ENCODE measurements around the gene PVRIG. TPM values are rescaled to one million over a fixed set of nuclear protein-coding genes. Genes with fewer than 3 reads are reported as not detected.
A peak's percentile ranks its signal among the peaks of the same experiment; 100 is the strongest.
"Not testable (repeated sequence)": the region's sequence is repeated elsewhere in the genome, so short reads cannot be mapped to it uniquely, and the experiment has no call there.

The PVRIG gene
- total RNA-seq, 2 experiments from 2014 or later, result 33.4 to 34.5 TPM

DNA sequence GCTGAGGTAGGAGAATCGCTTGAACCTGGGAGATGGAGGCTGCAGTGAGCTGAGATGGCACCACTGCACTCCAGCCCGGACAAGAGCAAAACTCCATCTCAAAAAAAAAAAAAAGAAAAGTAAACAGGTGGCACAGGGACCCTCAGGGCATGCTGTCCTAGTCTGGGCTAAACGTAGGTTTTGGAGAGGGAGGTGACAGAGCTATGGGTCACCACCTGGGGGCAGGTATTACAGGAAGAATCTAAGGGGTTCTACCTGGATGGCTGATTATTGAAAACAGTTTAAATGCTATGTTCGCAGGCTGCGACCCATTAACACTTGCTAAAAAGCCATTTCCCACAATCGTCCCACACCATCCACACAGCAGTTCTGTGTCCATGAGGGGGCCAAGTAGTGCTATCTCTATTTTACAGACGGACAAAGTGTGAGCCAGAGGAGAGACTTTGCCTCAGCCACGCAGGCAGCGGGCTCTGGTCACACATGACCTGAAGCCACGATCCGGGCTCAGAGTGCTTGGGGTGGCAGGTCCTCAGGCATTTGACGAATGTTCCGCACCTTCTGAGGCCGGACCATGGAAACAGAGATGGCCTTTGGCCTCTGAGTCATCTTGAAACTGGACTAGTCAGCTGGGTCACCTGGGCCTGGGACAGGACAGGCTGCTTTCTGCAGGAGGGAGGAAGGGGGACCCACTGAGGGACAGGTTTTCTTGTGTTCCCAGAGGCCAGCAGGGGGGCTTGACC is 49.7 kb downstream of the PVRIG start:
- not testable (repeated sequence) for H3K4me3 Mint-ChIP-seq, H3K36me3 Mint-ChIP-seq, H3K27me3 Mint-ChIP-seq, H3K27ac Mint-ChIP-seq, DNase-seq, H3K9me3 Mint-ChIP-seq
- peaks cover 12% of the 10 kb centered on the region for H3K4me1 Mint-ChIP-seq

DNA sequence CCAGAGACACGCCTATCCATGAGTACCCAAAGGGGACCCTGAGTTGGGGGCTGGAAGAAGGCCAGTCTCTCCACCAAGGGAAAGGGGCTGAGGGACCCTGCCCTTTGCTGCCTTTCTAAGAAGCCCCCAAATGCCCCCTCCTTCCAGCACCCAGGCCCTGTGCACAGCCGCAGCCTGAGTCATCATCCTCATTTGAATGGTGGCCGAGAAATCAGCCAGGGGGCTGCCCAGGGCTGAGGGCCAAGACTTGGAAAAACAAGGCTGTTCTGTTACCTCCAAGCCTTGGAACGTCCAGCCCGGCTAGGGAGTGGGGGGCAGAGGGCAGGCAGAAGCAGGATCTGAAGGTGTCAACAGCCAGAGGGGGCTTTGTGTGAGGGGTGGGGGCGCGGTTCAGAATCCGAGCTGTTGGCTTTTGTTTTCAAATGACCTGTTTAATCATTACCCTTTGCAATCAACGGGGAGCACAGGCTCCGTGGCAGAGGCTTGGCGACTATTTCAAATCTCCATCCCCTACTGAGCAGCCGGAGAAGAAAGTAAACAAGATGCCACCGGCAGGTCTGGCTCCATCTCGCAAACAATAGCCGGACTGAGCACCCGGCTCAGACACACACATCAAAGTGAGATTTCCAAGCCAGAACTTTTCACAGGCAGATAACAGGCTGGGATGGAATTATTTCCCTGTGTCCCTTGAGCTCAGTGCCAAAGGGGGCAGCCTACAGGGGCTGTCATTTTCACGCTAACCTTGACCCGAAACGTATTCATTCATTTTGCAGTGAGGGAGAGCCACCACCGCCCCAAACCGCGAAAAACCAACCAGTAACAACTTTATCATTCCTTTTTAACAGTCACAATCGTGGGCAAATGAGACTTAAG is 50.5 kb downstream of the PVRIG start:
- peaks cover 13% of the 10 kb centered on the region for H3K4me1 Mint-ChIP-seq
- H3K27ac Mint-ChIP-seq, result peak overlapping the region; percentile 4
- H3K9me3 Mint-ChIP-seq, result not testable (repeated sequence)

More for the DNA sequence above, 50.5 kb downstream of the PVRIG start:
- not testable (repeated sequence) for H3K27me3 Mint-ChIP-seq, H3K36me3 Mint-ChIP-seq
- peak overlapping the region; percentile 73 for H3K4me3 Mint-ChIP-seq
- peak; percentile 9 for DNase-seq

Other genes starting within 250 kb of the PVRIG start
- gene AZGP1, start 243.9 kb upstream of the PVRIG start, total RNA-seq, result not detected
- gene ZKSCAN1, start 204.4 kb upstream of the PVRIG start, total RNA-seq, result 10 to 100 TPM; 38.6 to 41.5 TPM
- gene ZSCAN21, start 170.2 kb upstream of the PVRIG start, total RNA-seq, result 1 to 10 TPM; 9.0 to 9.4 TPM
- 10 to 100 TPM; 21.1 to 22.3 TPM for gene ZNF3, start 138.2 kb upstream of the PVRIG start, total RNA-seq
- gene COPS6, start 131.0 kb upstream of the PVRIG start, total RNA-seq, result 10 to 100 TPM; 96.3 to 97.2 TPM
- 100 to 1,000 TPM; 476 to 482 TPM for gene MCM7, start 118.6 kb upstream of the PVRIG start, total RNA-seq
- 10 to 100 TPM; 13.0 to 13.1 TPM for gene AP4M1, start 118.3 kb upstream of the PVRIG start, total RNA-seq
- gene TAF6, start 100.6 kb upstream of the PVRIG start, total RNA-seq, result 10 to 100 TPM; 59.7 to 61.1 TPM
- 10 to 100 TPM; 10.1 to 10.2 TPM for gene CNPY4, start 100.3 kb upstream of the PVRIG start, total RNA-seq
- gene MBLAC1, start 93.0 kb upstream of the PVRIG start, total RNA-seq, result 1 to 10 TPM; 3.2 to 3.3 TPM
- gene LAMTOR4, start 71.0 kb upstream of the PVRIG start, total RNA-seq, result 100 to 1,000 TPM; 101 to 104 TPM
- 10 to 100 TPM; 17.0 to 20.0 TPM for gene TRAPPC14, start 61.2 kb upstream of the PVRIG start, total RNA-seq
- 1 to 10 TPM; 2.9 to 3.6 TPM for gene GAL3ST4, start 51.3 kb upstream of the PVRIG start, total RNA-seq
- 1 to 10 TPM; 3.6 to 3.9 TPM for gene GPC2, start 42.6 kb upstream of the PVRIG start, total RNA-seq
- 10 to 100 TPM; 21.1 to 21.4 TPM for gene STAG3, start 42.0 kb upstream of the PVRIG start, total RNA-seq
- not detected for gene SPDYE3, start 87.8 kb downstream of the PVRIG start, total RNA-seq
- gene PILRB, start 138.2 kb downstream of the PVRIG start, total RNA-seq, result 10 to 100 TPM; 24.5 to 28.3 TPM
- under 1 TPM; 0.68 TPM for gene PILRA, start 153.5 kb downstream of the PVRIG start, total RNA-seq
- gene ZCWPW1, start 208.8 kb downstream of the PVRIG start, total RNA-seq, result 1 to 10 TPM; 2.9 to 3.0 TPM
- gene MEPCE, start 209.9 kb downstream of the PVRIG start, total RNA-seq, result 10 to 100 TPM; 60.1 to 65.4 TPM
- 10 to 100 TPM; 45.7 to 46.4 TPM for gene PPP1R35, start 216.5 kb downstream of the PVRIG start, total RNA-seq
- 1 to 10 TPM; 1.0 to 1.5 TPM for gene SPACDR, start 244.3 kb downstream of the PVRIG start, total RNA-seq